ENCODE measurements around the gene CFAP73. TPM values are rescaled to one million over a fixed set of nuclear protein-coding genes. Genes with fewer than 3 reads are reported as not detected.

The CFAP73 gene
- total RNA-seq, 6 experiments from 2014 or later, result 0.17 TPM; not detected in 5

DNA sequence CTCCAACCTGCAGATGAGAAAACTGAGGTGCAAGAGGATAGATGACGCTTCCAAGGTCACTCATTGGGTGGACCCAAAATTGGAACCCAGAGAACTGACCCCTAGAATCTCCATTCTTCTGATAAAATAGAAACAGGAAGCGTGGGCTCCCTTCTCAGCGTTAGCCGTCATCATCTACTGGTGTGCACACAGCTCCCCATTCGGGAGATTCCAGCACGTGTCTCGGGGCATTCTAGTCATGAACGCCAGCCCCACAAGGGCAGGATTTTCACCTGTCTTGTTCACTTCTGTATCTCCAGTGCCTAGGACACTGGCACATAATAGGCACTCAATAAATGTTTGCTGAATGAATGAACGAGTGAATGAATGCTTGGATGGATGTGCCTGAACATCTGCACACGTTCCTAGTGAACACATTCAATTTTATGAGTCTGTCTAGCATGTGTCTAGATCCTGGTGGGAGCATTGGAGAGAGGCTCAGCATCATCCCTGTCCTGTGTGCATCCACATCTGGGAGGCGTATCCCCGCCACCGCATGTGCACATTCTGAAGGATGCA is 44.5 kb upstream of the CFAP73 start:
- H3K4me1 Mint-ChIP-seq (ENCODE audit: low read depth), result no peaks in the 10 kb centered on the region
- DNase-seq, result no peak
- no peak overlapping the region for H3K27ac Mint-ChIP-seq
- no peaks in the 10 kb centered on the region for H3K9me3 Mint-ChIP-seq
- no peaks in the 10 kb centered on the region for H3K36me3 Mint-ChIP-seq (ENCODE audit: low read depth)
- peaks cover 23% of the 10 kb centered on the region for H3K27me3 Mint-ChIP-seq (ENCODE audit: insufficient read depth)
- no peak overlapping the region for H3K4me3 Mint-ChIP-seq
- TF ChIP-seq, protein P1, sequence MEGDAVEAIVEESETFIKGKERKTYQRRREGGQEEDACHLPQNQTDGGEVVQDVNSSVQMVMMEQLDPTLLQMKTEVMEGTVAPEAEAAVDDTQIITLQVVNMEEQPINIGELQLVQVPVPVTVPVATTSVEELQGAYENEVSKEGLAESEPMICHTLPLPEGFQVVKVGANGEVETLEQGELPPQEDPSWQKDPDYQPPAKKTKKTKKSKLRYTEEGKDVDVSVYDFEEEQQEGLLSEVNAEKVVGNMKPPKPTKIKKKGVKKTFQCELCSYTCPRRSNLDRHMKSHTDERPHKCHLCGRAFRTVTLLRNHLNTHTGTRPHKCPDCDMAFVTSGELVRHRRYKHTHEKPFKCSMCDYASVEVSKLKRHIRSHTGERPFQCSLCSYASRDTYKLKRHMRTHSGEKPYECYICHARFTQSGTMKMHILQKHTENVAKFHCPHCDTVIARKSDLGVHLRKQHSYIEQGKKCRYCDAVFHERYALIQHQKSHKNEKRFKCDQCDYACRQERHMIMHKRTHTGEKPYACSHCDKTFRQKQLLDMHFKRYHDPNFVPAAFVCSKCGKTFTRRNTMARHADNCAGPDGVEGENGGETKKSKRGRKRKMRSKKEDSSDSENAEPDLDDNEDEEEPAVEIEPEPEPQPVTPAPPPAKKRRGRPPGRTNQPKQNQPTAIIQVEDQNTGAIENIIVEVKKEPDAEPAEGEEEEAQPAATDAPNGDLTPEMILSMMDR (IDR thresholded peaks at IDR 0.05), result no peak

GRCh38 chr12:113105606-113106271 is 43.8 kb upstream of the CFAP73 start:
- TF ChIP-seq, protein P1 (IDR thresholded peaks at IDR 0.05), result no peak
- Mint-ChIP-seq H3K27ac (no peak overlapping the region), H3K27me3 (ENCODE audit: insufficient read depth) (peaks cover 29% of the 10 kb centered on the region), H3K9me3 (no peaks in the 10 kb centered on the region), H3K4me1 (ENCODE audit: low read depth) (no peaks in the 10 kb centered on the region), H3K4me3 (no peak overlapping the region), H3K36me3 (ENCODE audit: low read depth) (no peaks in the 10 kb centered on the region)
- DNase-seq, result no peak

- TF ChIP-seq, protein P1 (IDR thresholded peaks at IDR 0.05), result no peak
- no peak for DNase-seq
- no peak overlapping the region for H3K27ac Mint-ChIP-seq
- H3K4me1 Mint-ChIP-seq (ENCODE audit: low read depth), result no peaks in the 10 kb centered on the region
- H3K4me3 Mint-ChIP-seq, result no peak overlapping the region
- H3K9me3 Mint-ChIP-seq, result no peaks in the 10 kb centered on the region
- peaks cover 35% of the 10 kb centered on the region for H3K27me3 Mint-ChIP-seq (ENCODE audit: insufficient read depth)
- H3K36me3 Mint-ChIP-seq (ENCODE audit: low read depth), result no peaks in the 10 kb centered on the region
Observed at GRCh38 chr12:113106361-113106760, 43.2 kb upstream of the CFAP73 start.

DNA sequence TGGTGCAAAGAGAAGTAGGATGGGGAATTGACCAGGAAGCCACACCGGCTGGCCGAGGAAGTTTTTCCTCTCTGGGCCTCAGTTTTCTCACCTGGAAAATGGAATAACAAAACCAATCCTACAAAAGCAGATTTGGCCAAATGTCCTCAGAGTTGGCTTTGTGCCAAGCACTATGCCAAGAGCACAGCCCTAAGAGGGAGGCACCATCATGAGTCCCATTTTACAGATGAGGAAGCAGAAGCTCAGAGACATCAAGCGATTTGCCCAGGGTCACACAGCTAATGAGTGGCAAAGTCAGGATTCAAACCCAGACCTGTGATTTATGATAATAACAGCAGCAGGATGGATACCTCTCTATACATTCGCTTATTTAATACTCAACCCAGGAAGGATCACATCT is 41.2 kb upstream of the CFAP73 start:
- H3K27ac Mint-ChIP-seq, result no peak overlapping the region
- no peak overlapping the region for H3K4me3 Mint-ChIP-seq
- no peaks in the 10 kb centered on the region for H3K9me3 Mint-ChIP-seq
- TF ChIP-seq, protein P1 (IDR thresholded peaks at IDR 0.05), result no peak
- H3K27me3 Mint-ChIP-seq (ENCODE audit: insufficient read depth), result peaks cover 43% of the 10 kb centered on the region
- no peak for DNase-seq
- no peaks in the 10 kb centered on the region for H3K4me1 Mint-ChIP-seq (ENCODE audit: low read depth)
- H3K36me3 Mint-ChIP-seq (ENCODE audit: low read depth), result no peaks in the 10 kb centered on the region

DNA sequence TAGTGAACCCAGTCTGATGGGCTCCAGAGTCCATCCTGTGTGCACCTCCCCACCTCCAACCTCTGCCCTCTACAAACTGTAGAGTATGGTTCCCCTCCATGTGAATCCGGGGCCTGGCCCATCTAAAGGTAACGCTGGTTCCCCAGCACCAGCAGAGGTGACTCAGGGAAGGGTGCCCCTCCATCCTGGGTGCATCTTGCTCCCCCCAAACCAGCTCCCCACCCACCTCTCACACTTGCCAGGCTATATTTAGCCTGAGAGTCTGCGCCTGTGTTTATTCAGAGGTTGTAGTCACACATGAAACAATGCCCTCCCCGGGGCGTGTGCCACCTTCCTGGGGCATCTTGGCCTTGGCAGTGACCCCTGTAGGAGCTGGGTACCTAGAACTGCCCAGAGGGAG is 40.2 kb upstream of the CFAP73 start:
- no peak overlapping the region for H3K27ac Mint-ChIP-seq
- no peaks in the 10 kb centered on the region for H3K9me3 Mint-ChIP-seq
- no peaks in the 10 kb centered on the region for H3K4me1 Mint-ChIP-seq (ENCODE audit: low read depth)
- H3K36me3 Mint-ChIP-seq (ENCODE audit: low read depth), result no peaks in the 10 kb centered on the region
- TF ChIP-seq, protein P1 (IDR thresholded peaks at IDR 0.05), result no peak
- no peak for DNase-seq
- no peak overlapping the region for H3K4me3 Mint-ChIP-seq
- peaks cover 45% of the 10 kb centered on the region for H3K27me3 Mint-ChIP-seq (ENCODE audit: insufficient read depth)
